PC-3 (cell line): ENCODE results near the gene SMPD4. TPM values are rescaled to one million over a fixed set of nuclear protein-coding genes. Genes with fewer than 3 reads are reported as not detected.
"Not testable (repeated sequence)": the region's sequence is repeated elsewhere in the genome, so short reads cannot be mapped to it uniquely, and the experiment has no call there.

Source experiments
- ATAC-seq: fragments of 200-7000 bp; cut with Tn5 transposase; 2 replicates; pipeline ENCODE4 v1.9.1; 2020; ENCODE audit warnings: mild to moderate bottlenecking, moderate library complexity
- Bru-seq: library from RNA; stranded (reverse); fragments of 400-500 nt; gene quantifications from one replicate; lab custom pipeline; 2021; lab: Mats Ljungman, UMichigan
- BruChase-seq, 2 experiments: library from RNA; stranded (reverse); fragments of 400-500 nt; gene quantifications; one replicate each; lab custom pipeline; 2021; lab: Mats Ljungman, UMichigan
- BruUV-seq: library from RNA; stranded (reverse); fragments of 400-500 nt; replicated peaks from 2 replicates; lab custom pipeline; 2021; lab: Mats Ljungman, UMichigan
- CTCF ChIA-PET: fragments of 300-600 bp; sonication (Branson Sonifier 250); formaldehyde crosslinking; loops from one replicate; lab custom pipeline; 2022; ENCODE audit warnings: antibody characterized with exemption; lab: Charles Lee
- POLR2A ChIA-PET: fragments of 300-600 bp; sonication (Branson Sonifier 250); formaldehyde crosslinking; loops from one replicate; lab custom pipeline; 2022; ENCODE audit warnings: antibody characterized with exemption; ENCODE audit not compliant: unreplicated experiment; lab: Charles Lee
- DNase-seq: peaks from one replicate; pipeline ENCODE4 v3.0.0-alpha.2; 2015
- H2AFZ ChIP-seq: fragments of 300-600 bp; sonication (generic); 2 replicates; pipeline ENCODE4 v1.6.0; 2016; ENCODE audit warnings: antibody characterized with exemption, low read length
- H3F3A ChIP-seq: fragments of 300-600 bp; sonication (generic); one replicate; pipeline ENCODE4 v1.6.0; 2017; ENCODE audit warnings: antibody characterized with exemption, low read length, control low read depth, mild to moderate bottlenecking; ENCODE audit not compliant: unreplicated experiment
- H3K27ac ChIP-seq: fragments of 300-600 bp; sonication (generic); 2 replicates; pipeline ENCODE4 v1.5.1; 2016; ENCODE audit warnings: mild to moderate bottlenecking, low read length
- H3K27me3 ChIP-seq: fragments of 300-600 bp; sonication (generic); 2 replicates; pipeline ENCODE4 v1.6.1; 2016; ENCODE audit warnings: low read length, mixed read lengths
- H3K36me3 ChIP-seq: fragments of 300-600 bp; sonication (generic); 2 replicates; pipeline ENCODE4 v1.6.1; 2016; ENCODE audit warnings: low read depth, mixed run types, low read length, mixed read lengths
- H3K4me1 ChIP-seq: fragments of 300-600 bp; sonication (generic); 2 replicates; pipeline ENCODE4 v1.5.1; 2016; ENCODE audit warnings: low read length; ENCODE audit not compliant: insufficient read depth
- H3K4me2 ChIP-seq: fragments of 300-600 bp; sonication (generic); 2 replicates; pipeline ENCODE4 v1.6.0; 2016; ENCODE audit warnings: low read length
- H3K4me3 ChIP-seq: fragments of 300-600 bp; sonication (generic); 2 replicates; pipeline ENCODE4 v1.5.1; 2016; ENCODE audit warnings: mild to moderate bottlenecking, low read length, mixed read lengths
- H3K79me2 ChIP-seq: fragments of 300-600 bp; sonication (generic); 2 replicates; pipeline ENCODE4 v1.6.1; 2017; ENCODE audit warnings: low read length, mixed read lengths
- H3K9ac ChIP-seq: fragments of 300-600 bp; sonication (generic); 2 replicates; pipeline ENCODE4 v1.6.0; 2016; ENCODE audit warnings: mild to moderate bottlenecking, low read length
- H3K9me2 ChIP-seq: fragments of 300-600 bp; sonication (generic); replicated peaks from 2 replicates; pipeline ENCODE4 v1.6.1; 2016; ENCODE audit warnings: mixed run types, low read length, mixed read lengths
- H3K9me3 ChIP-seq: fragments of 300-600 bp; sonication (generic); 2 replicates; pipeline ENCODE4 v1.6.1; 2016; ENCODE audit warnings: low read length, mixed read lengths
- H4K20me1 ChIP-seq: fragments of 300-600 bp; sonication (generic); 2 replicates; pipeline ENCODE4 v1.6.1; 2016; ENCODE audit warnings: low read length, mixed read lengths
- CTCF ChIP-seq: fragments of 300-600 bp; sonication (generic); conservative IDR thresholded peaks from 2 replicates; pipeline ENCODE4 v1.5.1; 2017; ENCODE audit warnings: antibody characterized with exemption, low read depth, mild to moderate bottlenecking, low read length
- EZH2 ChIP-seq: fragments of 300-600 bp; sonication (generic); IDR thresholded peaks from one replicate; pipeline ENCODE4 v1.6.1; 2017; ENCODE audit warnings: antibody characterized with exemption, mild to moderate bottlenecking, low read length; ENCODE audit not compliant: unreplicated experiment
- EZH2phosphoT487 ChIP-seq: fragments of 300-600 bp; sonication (generic); IDR thresholded peaks from 2 replicates; pipeline ENCODE4 v1.6.1; 2018; ENCODE audit warnings: mild to moderate bottlenecking, antibody characterized with exemption, low read length, borderline replicate concordance
- intact Hi-C: fragments of 100-400 bp; cut with micrococcal nuclease; formaldehyde crosslinking; loops from 2 replicates; pipeline ENCODE4 v1.9.0; 2023
- long read RNA-seq: library from polyadenylated mRNA; unstranded; transcript quantifications from one replicate; pipeline ENCODE4 v2.0.0, GENCODE V29; 2021; ENCODE audit not compliant: unreplicated experiment
- total RNA-seq: library from RNA; depleted of rRNA; stranded (reverse); fragments of >200 nt; gene quantifications from 2 replicates; pipeline ENCODE4 v1.2.3, GENCODE V29; 2014; rRNA removed

Gene SMPD4
- 64.4 and 82.2 TPM in 2 replicates for total RNA-seq
- percentile 72 among the genes with signal in this experiment for Bru-seq, nascent RNA
- BruChase-seq, experiment 1, labeled RNA remaining after a 6-hour chase = percentile 83 among the genes with signal in this experiment
- percentile 78 among the genes with signal in this experiment for BruChase-seq, experiment 2, labeled RNA remaining after a 2-hour chase
- long read RNA-seq, full-length matches to known transcripts = 18 of 108 reads
- long read RNA-seq, partial matches to known transcripts = 63 of 108 reads
- long read RNA-seq, other reads (novel, unspliced or antisense) = 27 of 108 reads

GRCh38 chr2:130181325-130181879 is at the start of gene SMPD4:
TSS of gene SMPD4 (minus strand) at chr2:130181602. CDS start at chr2:130176592, 5,010 bp downstream.
- H3K4me1 ChIP-seq = peaks cover 13% of the 10 kb centered on the region
- no peaks in the 10 kb centered on the region for H3K27me3 ChIP-seq
- no peaks in the 10 kb centered on the region for H3K9me3 ChIP-seq
- peak within 1 kb of the TSS; percentile 93 for H3K4me2 ChIP-seq
- H3K79me2 ChIP-seq = peaks cover 76% of the 10 kb centered on the region
- CTCF ChIA-PET = interaction anchor here (0.6 to 0.8 kb wide), 2 partner anchors 135 to 161 kb away, joined by 4 to 5 read pairs; a partner anchor contains a TSS
- H3K4me3 ChIP-seq = peak within 1 kb of the TSS; percentile 95
- DNase-seq (peak; percentile 93), ATAC-seq (peak; percentile 58)
- H3K36me3 ChIP-seq = no peaks in the 10 kb centered on the region; the same call in 1 of the 2 replicates
- H3F3A ChIP-seq = no peaks in the 10 kb centered on the region
- H2AFZ ChIP-seq = peak within 1 kb of the TSS; percentile 93
- peak within 1 kb of the TSS; percentile 69 for H3K27ac ChIP-seq
- no peaks in the 10 kb centered on the region for H3K9me2 ChIP-seq
- POLR2A ChIA-PET = interaction anchor here (0.5 to 0.7 kb wide), 3 partner anchors 60 to 911 kb away, joined by 3 to 6 read pairs (median 5); no protein-coding TSS in a partner anchor
- no TSS peak for BruUV-seq
- TF ChIP-seq CTCF (no peak), EZH2 (no peak), EZH2phosphoT487 (no peak)
- intact Hi-C loops = loop anchor here (1.0 kb wide), 1 partner anchor 60 kb away; no protein-coding TSS in a partner anchor
- peak within 1 kb of the TSS; percentile 95 for H3K9ac ChIP-seq
- H4K20me1 ChIP-seq = 0 out of 2 replicates have a peak, but pooled peaks cover 5% of the 10 kb centered on the region

- H3K79me2 ChIP-seq, H3K4me2 ChIP-seq, intact Hi-C loops, POLR2A ChIA-PET, H3K27me3 ChIP-seq, H2AFZ ChIP-seq, H3K9ac ChIP-seq, BruUV-seq, ATAC-seq, H3K36me3 ChIP-seq, H3K4me3 ChIP-seq, H3K9me3 ChIP-seq, H3F3A ChIP-seq, H3K27ac ChIP-seq, H3K4me1 ChIP-seq, H4K20me1 ChIP-seq, H3K9me2 ChIP-seq, CTCF ChIA-PET, DNase-seq: not testable (repeated sequence)
Observed at GRCh38 chr2:130230907-130231306, 49.5 kb upstream of the SMPD4 start.

- CTCF ChIA-PET, POLR2A ChIA-PET: not testable (repeated sequence)
Observed at GRCh38 chr2:130230376-130230775, 49.0 kb upstream of the SMPD4 start.

GRCh38 chr2:130229161-130229510 is 47.7 kb upstream of the SMPD4 start:
- intact Hi-C loops, CTCF ChIA-PET, ATAC-seq, BruUV-seq, H4K20me1 ChIP-seq, POLR2A ChIA-PET, DNase-seq, H3K9me3 ChIP-seq, H3K79me2 ChIP-seq, H2AFZ ChIP-seq, H3K36me3 ChIP-seq, H3F3A ChIP-seq, H3K4me2 ChIP-seq, H3K9me2 ChIP-seq, H3K4me1 ChIP-seq, H3K27ac ChIP-seq, H3K9ac ChIP-seq, H3K27me3 ChIP-seq, H3K4me3 ChIP-seq: not testable (repeated sequence)

More at GRCh38 chr2:130230376-130230775, 49.0 kb upstream of the SMPD4 start:
- H3F3A ChIP-seq, H3K36me3 ChIP-seq, H3K9me3 ChIP-seq, ATAC-seq, H3K4me1 ChIP-seq, H4K20me1 ChIP-seq, H3K27me3 ChIP-seq, BruUV-seq, H2AFZ ChIP-seq, H3K9me2 ChIP-seq, H3K79me2 ChIP-seq, H3K4me3 ChIP-seq, H3K4me2 ChIP-seq, H3K9ac ChIP-seq, intact Hi-C loops, DNase-seq, H3K27ac ChIP-seq: not testable (repeated sequence)

- H3K4me1 ChIP-seq, H3K9ac ChIP-seq, H3K4me3 ChIP-seq, H3F3A ChIP-seq, H3K27me3 ChIP-seq, DNase-seq, H3K4me2 ChIP-seq, H4K20me1 ChIP-seq, H2AFZ ChIP-seq, ATAC-seq, H3K79me2 ChIP-seq, POLR2A ChIA-PET, BruUV-seq, intact Hi-C loops, CTCF ChIA-PET, H3K27ac ChIP-seq, H3K9me2 ChIP-seq, H3K36me3 ChIP-seq, H3K9me3 ChIP-seq: not testable (repeated sequence)
Observed at GRCh38 chr2:130228467-130229160, 47.2 kb upstream of the SMPD4 start.
